ENCODE data around the gene DUOXA1.
A peak's percentile ranks its signal among the peaks of the same experiment; 100 is the strongest.

DUOXA1 gene

DNA sequence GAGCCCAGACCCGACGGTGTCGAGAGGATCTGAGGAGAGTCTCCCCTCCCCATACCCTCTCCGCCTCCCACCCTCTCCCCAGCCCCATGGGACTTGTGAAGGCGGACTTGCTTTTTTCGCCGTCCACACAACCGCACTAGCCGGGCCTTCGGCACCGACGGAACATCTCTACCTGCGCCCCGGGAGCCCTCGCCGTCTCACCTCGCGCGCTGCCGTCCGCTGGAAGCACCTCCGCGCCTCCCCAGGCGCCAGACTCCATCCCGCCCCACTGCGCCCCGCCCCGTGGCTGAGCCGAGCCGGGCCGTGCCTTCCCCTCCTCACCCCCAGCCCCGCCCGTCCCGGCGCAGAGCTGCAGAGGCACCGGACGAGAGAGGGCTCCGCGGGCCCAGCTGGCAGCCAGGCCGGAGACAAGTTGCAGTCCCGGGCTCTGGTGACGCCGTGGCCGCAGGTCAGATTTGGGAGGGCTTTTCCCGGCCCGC lies at the start of gene DUOXA1, which contains the start of gene DUOX1:
Gene DUOXA1 (minus strand): TSS at position 229 of the 479 bp plus-strand sequence. CDS start 6,865 bp downstream, outside the sequence.
Gene DUOX1 (plus strand): TSS at position 344 of the 479 bp plus-strand sequence. CDS start 1,973 bp downstream, outside the sequence.
- no peak for DNase-seq

DNA sequence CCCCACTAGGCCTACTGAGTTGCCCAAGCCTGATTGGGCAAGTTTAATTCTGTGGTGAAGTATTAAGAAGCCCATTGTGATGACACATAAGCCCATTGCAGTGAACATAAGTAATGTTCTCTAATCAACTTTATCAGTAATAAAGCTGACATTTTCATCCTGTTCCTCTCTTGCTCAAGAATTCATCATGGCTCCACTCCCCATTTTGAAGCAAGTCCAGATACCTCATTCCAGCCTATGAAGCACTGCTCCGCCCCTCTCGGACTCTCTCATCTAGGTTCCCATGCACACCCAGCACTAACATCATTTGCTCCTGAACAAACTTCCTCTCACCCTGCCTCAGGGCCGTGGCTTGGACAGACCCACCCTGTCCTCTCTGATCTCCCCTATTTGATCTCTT lies 47.6 kb upstream of the DUOXA1 start:
- no peak for DNase-seq

GRCh38 chr15:45174577-45174976 lies 44.9 kb upstream of the DUOXA1 start:
- DNase-seq = no peak

DNA sequence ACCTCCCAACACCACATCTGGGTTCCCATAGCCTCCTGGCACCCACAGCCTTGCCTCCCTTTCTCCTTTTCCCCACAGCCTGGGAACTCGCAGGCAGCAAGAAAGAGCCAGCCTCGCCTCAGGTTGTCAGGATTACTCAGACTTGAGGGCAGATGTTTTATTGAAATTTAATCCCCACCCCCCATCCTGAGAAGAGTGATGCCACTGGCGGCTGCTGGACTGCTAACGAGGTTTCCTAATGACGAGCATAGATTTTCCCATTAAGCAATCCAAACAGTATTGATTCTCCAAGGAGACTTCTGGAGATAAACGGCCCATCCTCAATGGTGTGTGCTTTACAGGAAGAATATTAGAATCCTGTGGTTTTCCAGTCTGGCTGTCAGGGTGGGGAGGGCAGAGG lies 44.4 kb upstream of the DUOXA1 start:
- DNase-seq = no peak

GRCh38 chr15:45171912-45172311 lies 42.2 kb upstream of the DUOXA1 start:
- DNase-seq = no peak

DNA sequence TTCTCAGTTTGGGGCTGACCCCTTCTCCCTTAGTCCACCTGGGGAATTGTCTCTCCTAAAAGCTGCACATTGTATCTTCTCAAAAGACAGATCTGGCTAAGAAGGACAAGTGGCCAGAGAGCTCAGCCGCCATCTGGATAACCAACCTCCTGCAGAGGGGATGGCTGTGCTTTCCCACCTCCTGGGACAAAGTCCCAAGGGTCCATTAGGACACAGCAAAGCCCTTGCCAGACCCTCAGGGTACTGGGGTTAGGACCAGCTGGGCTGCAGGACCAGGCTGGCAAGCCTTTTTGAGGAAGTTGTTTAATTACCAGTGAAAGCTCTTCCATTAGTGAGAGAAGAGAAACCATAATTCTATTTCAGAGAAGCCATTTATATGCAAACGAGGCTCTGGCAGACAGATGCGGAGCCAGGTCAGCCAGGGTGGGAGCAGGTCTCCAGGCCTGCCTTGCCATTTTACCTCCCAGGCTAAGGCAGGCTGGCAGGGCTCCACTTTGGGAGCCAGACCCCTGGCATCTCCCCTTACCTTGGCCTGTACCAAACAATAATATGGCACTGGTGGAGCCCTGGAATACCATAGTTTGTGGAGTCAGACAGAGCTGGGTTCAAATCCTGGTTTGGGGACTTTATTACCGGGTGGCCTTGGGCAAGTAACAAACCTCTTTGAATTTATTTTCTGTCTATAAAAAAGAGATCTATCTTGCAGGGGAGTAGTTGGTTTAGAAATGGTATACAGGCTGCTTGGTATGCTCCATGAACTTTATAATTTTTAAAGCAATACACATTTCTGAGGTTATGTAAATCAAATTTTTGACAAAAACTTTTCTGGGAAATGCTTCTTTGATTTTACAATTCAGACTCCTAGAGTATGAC lies 40.2 kb upstream of the DUOXA1 start:
- DNase-seq = no peak

DNA sequence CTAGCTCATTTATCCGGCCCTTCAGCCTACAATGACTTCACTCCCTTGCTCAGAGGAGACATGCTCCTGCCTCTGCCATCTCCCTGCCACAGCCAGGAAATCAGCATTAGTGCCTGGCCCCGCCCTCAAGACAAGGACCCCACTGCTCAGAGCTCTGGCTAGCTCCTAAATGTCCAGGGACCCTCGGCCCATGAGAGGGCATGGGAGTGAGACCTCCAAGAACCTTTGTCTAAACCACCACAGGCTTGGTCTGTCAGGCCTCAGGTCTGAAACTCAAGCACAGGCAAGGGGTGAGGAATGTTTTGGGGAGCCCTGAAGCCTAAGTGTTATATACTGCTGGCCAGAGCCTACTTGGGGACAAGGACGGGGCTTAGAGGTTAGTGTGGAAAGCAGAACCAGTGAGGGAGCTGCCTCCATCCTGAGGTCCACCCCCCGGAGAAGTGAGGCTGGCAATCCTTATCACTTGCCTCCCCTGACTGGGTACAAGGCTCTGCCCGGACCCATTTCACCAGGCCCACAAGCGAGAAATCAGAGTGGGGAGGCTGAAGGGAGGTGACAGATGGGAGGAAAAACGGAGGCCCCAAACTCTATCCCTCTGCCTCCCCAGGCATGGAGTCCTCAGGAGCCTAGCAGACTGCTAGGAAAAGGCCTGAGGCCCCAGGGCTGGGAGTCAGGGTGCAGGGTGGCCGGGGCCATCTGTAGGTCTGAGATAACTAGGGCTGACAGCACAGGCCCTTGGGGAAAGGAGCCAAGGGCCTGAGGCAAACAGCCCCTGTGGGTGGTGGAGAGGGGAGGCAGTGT lies 39.3 kb upstream of the DUOXA1 start:
- no peak for DNase-seq

- DNase-seq = no peak
Observed at GRCh38 chr15:45168286-45168685, 38.6 kb upstream of the DUOXA1 start.

- no peak for DNase-seq
Observed at GRCh38 chr15:45167631-45168205, 38.0 kb upstream of the DUOXA1 start.

DNA sequence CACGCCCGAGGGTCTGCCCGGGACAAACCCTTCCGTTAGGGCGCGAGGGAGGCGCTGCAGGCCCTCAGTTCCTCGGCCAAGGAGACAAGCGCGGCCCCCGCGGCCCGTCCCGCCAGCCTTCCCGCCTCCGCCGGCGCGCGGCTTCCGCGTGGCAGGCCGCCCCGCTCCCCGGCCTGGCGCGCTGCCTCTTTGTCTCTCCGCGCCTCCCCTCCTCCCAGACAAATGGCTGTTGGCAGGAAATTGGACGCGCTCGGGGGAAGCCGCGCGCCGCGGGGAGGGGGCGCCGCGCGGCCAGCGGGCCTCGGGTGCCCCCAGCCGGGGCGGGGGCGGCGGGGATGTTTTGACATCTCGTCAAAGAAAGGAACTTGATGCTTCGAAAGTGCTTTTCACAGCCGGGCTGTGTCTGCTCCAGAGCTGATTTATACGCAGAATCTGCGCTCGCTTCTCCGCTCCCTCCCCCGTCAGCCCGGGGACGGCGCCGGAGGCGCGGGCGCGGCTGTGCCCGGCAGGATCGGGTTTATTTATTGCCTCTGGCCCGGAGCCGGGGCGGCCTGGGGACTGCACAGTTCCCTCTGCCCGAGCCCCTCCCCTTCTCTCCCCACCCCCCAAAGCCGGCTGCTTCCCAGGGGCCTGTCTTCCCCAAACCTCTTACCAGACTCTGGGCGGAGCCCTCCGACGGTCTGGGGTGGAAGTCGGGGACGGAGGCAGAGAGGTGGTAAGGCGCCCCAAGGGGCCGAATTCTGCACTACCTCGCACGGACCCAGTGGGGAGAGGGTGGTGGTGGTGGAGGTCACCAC lies 37.4 kb upstream of the DUOXA1 start:
- DNase-seq = peak; percentile 82

GRCh38 chr15:45165536-45165935 lies 35.9 kb upstream of the DUOXA1 start:
- DNase-seq = no peak

GRCh38 chr15:45164914-45165313 lies 35.2 kb upstream of the DUOXA1 start:
- DNase-seq = no peak

DNA sequence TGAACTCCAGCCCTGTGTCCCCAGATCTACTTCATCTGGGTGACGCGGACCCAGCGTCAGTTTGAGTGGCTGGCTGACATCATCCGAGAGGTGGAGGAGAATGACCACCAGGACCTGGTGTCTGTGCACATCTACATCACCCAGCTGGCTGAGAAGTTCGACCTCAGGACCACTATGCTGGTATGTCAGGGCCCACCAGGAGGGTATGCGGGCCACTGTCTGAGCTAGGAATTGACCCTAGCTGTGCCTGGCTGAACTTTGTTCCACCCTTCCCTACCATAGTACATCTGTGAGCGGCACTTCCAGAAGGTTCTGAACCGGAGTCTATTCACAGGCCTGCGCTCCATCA lies 33.8 kb upstream of the DUOXA1 start:
- no peak for DNase-seq

DNA sequence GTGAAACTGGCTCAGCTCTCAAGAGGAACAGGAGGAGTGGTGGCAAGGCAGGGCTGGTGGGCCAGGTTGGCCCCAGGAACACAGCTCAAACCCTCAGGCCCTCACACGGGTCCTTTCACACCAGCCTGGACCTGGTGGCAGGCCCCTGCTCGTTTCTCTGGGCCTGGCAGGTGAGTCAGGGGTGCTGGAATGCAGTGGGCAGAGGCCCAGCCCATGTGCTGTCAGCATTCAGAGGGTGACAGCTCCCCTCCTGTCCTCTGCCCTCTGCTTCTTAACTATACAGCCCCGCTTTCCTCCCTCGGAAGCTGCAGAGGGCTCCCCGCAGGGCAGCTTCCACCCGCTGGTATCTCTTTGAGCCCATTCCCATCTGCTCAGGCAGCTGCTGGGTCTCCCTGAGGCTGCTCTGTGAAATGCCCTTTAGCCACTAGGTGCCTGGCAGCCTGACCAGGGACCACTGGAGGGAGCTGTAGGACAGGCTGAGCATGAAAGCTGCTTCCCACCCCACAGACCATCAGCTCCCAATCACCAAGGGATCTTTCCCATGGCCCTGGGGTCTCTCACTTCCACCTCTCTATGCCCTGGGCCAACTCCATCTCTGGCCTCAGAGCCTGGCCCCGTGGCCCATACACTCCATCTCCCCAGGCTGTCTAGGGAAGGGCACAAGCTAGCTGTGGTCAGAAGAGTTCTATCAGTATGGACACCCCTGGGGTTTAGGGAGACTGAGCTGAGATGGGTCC lies 33.3 kb upstream of the DUOXA1 start:
- DNase-seq = peak; percentile 68

DNA sequence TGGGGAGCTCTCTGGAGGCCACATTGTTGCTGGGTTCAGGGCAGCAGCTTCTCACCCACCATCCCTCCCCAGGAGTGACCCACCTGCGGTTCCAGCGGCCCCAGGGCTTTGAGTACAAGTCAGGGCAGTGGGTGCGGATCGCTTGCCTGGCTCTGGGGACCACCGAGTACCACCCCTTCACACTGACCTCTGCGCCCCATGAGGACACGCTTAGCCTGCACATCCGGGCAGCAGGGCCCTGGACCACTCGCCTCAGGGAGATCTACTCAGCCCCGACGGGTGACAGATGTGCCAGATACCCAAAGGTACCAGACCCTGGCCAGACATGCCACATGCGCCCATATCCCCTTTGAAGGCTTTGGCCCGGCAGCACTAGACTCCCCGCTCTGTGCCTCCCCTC lies 32.0 kb upstream of the DUOXA1 start:
- no peak for DNase-seq

DNA sequence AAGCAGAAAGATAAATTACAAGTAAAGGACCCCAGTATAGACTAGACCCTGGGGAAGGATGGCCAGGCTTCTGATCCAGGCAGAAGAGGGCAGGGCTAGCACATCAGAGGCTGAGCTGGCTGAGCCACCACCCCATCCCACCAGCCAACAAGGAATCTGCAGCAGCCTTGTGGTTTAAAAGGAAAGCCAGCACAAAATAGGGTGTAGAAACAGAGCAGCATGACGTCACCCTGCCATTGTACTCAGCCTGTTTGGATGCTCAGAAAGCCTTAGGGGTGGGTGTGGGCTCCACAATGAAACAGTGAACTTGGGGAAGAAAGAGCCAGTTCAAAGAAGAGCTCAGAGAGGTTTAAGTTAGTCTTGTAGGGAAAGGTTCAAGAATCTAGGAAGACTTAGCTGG lies 28.3 kb upstream of the DUOXA1 start:
- no peak for DNase-seq

DNA sequence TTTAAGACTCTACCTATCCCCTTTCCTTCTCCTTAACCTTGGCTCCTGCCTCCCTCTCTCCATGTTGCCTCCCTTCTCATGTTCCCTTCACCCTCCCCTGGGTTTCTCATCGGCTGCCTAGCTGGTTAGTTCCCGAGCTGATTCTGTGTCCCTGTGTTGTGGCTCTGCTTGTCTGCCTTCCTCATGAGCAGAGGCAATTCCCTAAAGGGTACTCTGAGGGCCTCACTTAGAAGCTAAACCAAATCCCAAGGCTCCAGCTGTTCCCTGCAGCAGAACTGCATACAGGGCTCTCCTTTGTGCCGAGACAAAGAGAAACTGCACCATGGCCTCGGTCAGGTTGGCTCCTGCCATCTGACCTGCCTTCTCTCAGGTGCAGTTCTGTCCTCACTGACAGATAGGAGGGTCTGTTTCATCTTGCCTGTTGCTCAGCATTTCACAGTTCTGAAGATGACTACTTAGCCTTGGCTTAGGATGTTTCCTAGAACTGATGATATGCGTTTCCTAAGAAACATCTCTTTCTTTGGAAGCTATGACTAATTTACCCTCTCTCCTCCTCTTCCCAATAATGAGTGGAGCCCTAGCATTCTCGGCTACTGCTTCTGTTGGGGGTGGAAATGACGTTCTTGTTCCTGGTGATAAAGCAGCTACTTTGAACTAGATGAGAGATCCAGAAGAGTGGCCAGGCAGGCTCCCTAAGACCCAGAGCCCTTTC lies 27.2 kb upstream of the DUOXA1 start:
- no peak for DNase-seq

- DNase-seq = no peak
Observed at GRCh38 chr15:45155739-45156138, 26.1 kb upstream of the DUOXA1 start.

DNA sequence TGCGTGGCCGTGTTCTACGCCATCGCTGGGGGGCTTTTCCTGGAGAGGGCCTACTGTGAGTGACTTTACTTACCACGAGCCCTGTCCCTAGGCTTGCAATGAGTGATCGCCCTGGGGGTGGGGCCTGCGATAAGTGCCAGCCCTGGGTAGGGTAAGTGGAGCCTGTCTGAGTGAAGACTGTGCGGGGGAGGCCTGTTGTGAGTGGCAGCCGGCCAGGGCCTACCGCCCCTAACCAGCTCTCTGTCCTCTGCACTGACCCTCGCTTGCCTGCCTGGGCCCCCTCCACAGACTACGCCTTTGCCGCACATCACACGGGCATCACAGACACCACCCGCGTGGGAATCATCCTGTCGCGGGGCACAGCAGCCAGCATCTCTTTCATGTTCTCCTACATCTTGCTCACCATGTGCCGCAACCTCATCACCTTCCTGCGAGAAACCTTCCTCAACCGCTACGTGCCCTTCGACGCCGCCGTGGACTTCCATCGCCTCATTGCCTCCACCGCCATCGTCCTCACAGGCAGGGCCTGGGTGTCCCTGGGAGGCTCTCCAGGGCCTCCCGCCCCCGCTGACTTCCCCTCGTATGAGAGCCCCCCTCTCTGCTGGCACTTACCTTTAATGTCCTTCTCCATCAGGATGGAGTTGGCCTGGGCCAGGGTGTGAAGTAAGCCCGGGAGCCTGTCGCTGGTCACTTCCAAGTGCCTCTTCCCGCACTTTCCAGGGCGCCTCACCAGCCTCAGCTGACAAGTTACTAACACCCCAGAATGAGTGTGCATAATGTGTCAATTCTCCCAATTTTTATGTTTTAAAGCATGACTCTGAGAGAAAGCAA lies 22.5 kb upstream of the DUOXA1 start:
- DNase-seq = no peak

DNA sequence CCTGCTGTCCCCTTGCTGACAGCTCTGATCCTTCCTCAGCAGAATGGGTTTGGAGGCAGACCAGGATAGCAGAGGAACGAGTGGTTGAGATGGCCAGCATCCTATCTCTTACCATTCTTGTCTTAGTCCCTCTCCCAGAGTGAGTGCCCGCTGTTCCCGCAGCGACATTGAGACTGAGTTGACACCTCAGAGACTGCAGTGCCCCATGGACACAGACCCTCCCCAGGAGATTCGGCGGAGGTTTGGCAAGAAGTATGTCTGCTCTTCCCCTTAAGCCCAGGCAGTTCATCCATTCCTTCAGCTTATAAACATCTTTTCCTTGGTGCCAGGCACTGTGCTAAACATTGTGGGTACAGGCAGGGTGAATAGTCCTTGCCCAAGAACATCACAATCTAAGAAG lies 21.3 kb upstream of the DUOXA1 start:
- no peak for DNase-seq

Measured in GDM1 (cell line).